Stimulated activated CD4-positive, alpha-beta T cell treated with anti-CD3 and anti-CD28 coated beads, Interleukin-2, amount 100 ng/mL, for 24 hours (primary cell): ENCODE measurements around the gene RPL38.

Source experiments
- DNase-seq, 2 donors: peaks; one replicate each; pipeline ENCODE4 v3.0.0-alpha.2; 2020

RPL38 gene

DNA sequence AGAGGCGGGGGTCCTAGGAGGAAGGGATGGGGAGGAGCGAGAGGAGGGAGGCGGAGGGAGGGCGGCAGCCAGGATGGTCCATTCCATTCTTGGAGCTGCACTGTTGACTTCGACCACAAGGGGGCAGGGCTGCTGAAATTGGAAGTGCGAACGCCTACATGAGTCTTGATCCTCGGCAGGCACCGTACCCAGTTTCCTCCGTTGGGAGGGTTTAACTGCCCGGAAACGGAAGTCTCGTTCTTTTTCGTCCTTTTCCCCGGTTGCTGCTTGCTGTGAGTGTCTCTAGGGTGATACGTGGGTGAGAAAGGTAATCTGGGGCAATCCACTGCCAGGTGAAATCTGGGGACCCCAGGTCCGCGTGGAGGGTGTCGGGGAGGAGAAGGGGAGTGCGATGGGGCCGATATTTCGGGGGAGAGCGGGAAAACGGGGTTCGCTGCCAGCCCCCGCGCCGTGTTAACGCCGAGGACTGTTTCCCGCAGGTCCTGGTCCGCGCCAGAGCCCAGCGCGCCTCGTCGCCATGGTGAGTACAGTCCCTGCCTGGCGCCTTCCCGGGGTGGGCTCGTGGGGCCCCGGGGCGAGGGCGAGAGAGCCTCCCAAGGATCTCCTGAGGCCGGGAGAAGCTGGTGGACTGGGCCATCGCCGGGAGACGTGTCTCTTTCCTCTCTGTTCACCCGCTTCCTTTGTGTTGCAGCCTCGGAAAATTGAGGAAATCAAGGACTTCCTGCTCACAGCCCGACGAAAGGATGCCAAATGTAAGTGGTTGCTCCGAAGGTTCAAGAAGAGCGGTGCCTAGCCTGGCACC, at the start of gene RPL38:
Gene RPL38 (plus strand): TSS at position 240 of the 802 bp plus-strand sequence. CDS start 278 bp downstream, at position 518.
- peak; percentile 99 for DNase-seq

GRCh38 chr17:74153821-74154430, 49.6 kb upstream of the RPL38 start:
- no peak for DNase-seq

DNA sequence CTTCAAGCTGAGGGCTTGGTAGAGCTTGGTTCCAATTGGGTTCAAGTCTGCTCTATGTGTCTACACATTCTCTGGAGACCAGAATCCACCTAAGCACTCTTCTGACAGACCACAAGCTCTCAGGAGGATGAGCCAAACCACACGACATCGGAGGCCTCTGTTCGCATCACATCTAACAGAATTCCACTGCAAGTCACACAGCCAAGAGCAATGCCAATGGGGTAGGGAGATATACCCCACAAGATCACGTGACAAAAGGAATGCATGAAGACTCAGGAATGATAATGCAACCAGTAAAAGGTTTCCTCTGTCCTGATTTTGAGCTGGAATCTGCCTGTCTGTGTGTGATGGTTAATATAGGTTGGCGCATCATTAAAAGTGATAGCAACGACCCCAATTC, 46.6 kb upstream of the RPL38 start:
- no peak for DNase-seq

DNA sequence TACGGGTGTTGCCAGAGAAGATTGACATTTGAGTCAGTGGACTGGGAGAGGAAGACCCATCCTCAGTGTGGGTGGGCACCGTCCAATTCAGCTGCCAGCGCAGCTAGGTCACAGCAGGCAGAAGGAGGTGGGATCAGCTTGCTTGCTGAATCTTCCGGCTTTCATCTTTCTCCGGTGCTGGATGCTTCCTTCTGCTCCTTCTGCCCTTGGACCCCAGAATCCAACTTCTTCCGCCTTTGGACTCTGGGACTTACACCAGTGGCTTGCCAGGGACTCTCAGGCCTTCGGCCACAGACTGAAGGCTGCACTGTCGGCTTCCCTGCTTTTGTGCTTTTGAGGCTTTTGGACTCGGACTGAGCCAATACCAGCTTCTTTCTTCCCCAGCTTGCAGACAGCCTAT, 46.1 kb upstream of the RPL38 start:
- DNase-seq, result no peak

DNA sequence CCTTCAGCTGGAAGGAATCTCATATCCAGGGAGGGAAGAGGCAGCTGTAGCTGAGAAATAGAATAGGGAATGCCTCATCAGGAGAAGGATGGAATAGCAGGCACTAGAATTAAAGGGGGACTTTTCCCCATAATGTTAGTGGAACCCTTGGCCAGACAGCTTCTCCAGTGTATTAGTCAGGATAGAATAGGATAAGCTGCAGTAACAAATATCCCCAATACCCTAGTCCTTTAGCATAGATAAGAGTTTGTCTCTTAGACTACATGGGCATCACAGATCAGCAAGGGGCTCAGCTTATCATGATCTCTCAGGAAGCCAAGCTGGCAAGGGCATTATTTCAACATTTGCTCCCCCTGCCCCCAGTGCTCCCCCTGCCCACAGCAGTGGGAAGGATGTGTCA, 44.7 kb upstream of the RPL38 start:
- DNase-seq, result no peak

DNA sequence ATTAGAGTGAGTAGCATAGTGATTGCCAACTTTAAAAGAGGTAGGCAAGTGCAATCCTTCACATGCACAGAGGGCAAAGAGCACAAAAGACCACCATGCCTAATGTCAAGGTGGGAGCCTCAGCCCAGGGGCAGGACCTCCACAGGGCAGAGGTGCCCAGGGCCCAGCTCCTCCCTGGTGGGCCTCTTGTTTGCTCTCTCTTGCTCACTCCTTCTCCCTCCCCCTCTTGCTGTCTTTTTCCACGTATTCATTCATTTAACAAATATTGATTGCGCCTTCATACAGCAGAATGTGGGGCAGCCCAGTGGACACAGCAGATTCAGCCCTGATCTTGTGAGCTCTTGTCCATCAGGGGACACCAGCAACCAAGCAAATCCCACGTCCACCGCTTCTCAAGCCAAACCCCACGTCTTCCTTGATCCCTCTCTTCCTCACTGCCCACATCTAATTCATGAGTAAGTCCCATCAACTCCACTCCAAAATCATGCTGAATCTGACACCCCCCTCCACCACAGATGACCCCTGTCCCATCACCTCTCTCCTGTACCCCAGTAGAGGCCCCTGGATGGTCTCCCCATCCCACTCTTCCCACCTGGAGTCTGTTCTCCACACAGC, 44.1 kb upstream of the RPL38 start:
- DNase-seq, result no peak

GRCh38 chr17:74160656-74161502, 42.6 kb upstream of the RPL38 start:
- DNase-seq, result no peak

DNA sequence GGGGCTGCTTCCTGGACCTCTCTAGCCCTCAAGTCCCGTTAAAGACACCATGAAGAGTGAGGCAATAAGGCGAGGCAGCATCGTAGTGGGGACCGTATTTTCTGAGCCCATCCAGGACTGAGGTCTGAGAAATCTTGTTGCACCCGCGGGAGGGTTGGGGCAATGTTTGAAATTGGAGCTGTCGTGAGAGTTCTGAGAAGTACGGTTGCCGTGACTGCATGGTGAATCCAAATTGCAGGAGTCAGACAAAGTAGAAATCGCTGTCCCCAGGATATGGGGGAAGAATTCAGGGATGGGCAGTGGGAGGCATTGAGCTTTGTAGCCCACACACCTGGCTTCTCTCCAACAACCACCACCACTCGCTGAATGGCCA, 42.0 kb upstream of the RPL38 start:
- no peak for DNase-seq

DNA sequence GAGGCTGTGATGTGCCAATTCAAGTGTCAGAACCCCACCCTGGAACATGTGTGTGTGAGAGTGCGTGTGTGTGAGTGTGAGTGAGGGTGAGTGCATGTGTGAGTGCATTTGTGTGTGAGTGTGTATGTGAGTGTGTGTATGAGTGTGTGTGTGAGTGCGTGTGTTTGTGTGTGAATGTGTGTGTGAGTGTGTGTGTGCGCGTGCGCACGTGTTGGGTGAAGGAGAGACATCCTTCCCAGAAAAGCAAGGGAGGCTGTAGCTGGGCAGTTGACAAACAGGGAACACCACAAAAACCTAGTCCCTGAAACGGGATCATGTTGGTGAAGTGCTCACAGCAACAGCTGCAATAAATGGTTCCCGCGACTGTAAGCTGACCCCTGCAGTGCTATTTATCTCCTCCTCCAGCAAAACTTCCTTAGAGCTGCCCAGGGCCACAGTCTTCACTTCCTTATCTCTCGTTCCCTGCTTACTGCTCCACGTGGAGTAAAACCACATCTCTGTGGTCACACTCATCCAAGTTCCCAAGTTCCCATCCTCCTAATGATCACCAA, 40.1 kb upstream of the RPL38 start:
- no peak for DNase-seq

DNA sequence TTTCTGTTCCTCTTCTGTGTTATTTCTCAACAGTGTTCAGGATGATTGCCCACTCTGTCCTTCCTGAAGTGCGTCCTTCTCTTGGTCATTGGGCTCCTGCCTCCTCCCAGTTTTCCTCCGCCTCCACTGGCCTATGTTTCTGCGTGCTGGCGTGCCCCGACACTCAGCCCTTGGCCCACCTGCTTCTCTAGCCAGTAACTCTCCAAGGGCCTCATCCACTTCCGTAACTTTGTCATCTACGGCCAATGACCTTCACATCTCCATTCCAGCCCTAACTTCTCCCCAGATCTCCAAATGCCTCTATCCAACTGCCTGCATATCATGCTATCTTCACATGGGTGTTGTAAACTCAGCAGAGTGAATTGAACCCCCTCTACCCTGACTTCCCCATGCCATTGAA, 39.6 kb upstream of the RPL38 start:
- DNase-seq, result no peak

- no peak for DNase-seq
These were observed 38.9 kb upstream of the RPL38 start for GRCh38 chr17:74164446-74165045.

DNA sequence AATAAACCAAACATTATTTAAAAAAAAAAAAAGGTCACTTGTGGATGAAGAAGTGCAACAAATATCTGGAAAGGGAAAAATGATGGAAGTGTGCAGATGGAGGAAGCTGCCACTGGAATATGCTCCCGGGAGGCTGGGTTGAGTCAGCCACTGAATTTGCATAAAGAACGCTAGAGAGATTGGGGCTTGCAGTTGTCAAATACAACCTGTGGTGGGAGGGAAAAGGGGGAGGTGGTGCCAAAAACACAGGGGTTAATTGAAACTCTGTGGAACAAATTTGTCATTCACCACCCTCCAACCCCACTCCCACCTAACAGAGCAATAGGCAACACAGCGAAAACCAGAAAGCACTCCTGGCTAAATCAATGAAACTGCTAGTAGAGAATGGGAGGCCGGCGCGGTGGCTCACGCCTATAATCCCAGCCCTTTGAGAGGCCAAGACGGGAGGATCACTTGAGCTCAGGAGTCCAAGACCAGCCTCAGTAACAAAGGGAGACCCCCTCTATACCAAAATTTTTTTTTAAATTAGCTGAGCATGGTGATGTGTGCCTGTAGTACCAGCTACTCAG, 37.6 kb upstream of the RPL38 start:
- DNase-seq, result no peak

- no peak for DNase-seq
These were observed 32.6 kb upstream of the RPL38 start for GRCh38 chr17:74170924-74171323.

- DNase-seq, result no peak
These were observed 30.8 kb upstream of the RPL38 start for GRCh38 chr17:74172700-74173099.

DNA sequence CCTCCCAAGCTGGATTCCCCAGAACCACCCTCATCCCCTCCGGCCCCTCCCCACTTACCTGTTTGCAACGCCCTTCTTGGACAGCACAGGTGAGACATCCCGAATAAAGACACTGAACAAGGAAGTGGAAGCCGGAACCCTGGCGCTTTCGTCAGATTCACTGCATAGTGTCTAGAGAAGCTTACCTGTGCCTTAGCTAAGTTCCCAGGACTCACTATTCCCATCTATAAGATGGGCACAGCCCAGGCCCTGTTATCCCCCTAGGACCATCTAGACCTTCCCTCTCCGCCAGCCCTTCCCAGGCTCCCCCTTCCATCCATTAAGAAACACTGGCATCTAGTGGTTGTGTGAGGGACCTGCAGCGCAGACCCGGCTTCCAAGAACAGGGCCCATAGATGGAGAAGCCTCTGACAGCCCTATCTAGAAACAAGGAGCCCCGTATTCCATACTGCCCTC, 26.9 kb upstream of the RPL38 start:
- DNase-seq, result peak; percentile 49 to 64

- no peak for DNase-seq
These were observed 26.4 kb upstream of the RPL38 start for GRCh38 chr17:74177018-74177450.

- DNase-seq, result no peak
These were observed 23.9 kb upstream of the RPL38 start for GRCh38 chr17:74179576-74179975.

DNA sequence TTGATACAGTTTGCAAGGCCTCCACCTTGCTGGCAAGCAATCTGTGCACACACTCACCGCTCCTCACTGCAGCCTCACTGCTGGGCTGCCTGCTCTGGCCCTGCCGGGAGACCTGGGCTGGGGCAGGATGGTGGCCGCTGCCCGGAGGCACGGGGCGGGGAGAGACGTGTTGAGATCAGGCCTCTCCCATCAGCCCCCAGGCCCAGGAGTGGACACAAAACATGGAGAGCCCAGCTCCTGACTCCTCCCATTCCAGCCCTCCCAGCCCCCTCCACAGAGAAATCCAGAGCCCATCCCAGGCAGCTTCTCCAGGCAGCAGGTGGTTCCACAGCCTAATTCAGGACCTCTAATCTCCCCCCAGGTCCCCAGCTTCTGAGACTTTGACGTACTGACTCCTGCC, 23.1 kb upstream of the RPL38 start:
- no peak for DNase-seq

- DNase-seq, result no peak
These were observed 22.1 kb upstream of the RPL38 start for GRCh38 chr17:74181341-74181740.

DNA sequence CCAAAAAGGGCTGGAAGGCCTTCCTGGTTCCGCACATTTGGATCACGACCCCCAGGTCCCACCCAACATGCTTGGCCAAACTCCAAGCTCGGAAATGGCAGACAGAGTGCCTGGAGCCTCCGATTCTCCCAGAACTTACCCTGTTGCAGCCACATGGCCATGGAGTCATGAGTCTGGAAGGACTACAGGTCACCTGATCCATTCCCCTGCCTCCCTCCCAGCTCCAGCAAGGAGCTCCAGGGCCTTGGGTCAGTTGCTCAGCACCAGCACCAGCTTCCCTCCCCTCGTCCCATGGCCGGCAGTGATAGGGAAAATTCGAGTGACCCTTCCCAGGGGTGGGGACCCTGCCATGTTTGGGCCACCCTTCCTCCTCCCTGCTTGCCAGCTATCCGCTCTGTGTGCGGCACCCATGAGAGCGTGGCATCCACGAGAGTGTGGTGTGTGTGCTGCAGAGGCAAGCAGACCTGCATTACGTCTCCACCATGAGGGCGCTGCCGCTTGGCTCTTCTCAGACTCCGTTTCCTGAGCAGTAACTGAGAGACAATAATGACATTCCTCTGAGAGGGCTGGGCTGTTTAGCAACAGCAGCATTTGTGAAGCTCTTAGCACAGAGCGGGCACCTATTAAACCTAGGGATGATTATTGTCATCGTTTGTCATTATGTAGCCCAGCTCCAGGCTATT, 21.3 kb upstream of the RPL38 start:
- no peak for DNase-seq

DNA sequence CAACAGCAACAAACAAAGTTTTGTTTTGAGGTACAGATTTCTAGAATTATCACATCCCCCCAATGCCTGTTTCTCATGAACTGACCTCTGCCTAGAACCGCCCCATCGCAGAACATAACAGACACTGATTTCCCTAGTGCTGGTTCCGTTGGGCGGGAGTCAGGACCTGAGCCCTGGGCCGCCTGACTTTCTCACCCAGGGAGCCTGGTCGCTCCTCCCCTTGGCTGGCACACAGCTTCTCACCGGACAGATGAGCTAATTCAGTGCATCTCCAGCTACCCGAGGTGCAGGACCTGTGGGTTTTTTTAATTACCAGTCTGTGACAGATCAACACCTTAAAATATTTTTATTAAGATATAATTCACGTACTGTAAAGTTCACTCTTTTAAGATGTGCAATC, 20.1 kb upstream of the RPL38 start:
- no peak for DNase-seq
